Measurements from ENCODE around the gene KCNIP1.

KCNIP1 gene

DNA sequence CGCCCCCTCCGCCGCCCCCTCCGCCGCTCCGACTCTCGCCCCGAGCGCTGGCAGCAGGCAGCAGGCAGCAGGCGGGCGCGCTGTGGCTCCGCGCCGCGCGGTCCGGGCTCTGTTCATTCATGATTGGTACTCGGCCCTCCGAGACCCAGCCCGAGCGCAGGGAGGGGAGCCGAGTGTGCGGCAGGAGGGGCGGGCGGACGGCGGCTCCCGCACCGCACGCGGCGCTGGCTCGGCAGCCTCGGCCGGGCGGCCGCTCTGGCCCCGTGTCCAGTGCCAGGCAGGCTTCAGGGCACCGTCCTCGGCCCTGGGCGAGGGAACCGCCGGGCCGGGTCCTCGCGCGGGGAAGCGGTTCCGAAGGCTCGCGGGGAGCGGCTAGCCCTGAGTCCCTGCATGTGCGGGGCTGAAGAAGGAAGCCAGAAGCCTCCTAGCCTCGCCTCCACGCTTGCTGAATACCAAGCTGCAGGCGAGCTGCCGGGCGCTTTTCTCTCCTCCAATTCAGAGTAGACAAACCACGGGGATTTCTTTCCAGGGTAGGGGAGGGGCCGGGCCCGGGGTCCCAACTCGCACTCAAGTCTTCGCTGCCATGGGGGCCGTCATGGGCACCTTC is at the start of gene KCNIP1:
TSS of gene KCNIP1 (plus strand) at position 31 of the 607 bp plus-strand sequence.
- no peak for DNase-seq (ENCODE audit: low read depth)

DNA sequence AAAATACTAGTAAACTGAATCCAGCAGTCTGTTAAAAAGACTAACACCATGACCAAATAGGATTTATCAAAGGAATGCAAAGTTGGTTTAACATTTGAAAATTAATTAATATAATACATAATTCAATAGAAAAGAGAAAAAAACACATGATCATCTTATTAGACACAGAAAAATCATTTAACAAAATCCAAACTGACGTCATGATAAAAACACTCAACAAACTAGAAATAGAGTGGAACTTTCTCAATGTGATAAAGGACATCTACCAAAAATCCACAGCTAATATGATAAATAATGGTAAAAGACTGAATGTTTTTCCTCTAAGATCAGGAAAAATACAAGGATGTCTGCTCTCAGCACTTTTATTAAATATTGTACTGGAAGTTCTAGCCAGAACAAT is 40.4 kb upstream of the KCNIP1 start:
- DNase-seq (ENCODE audit: low read depth) = no peak

DNA sequence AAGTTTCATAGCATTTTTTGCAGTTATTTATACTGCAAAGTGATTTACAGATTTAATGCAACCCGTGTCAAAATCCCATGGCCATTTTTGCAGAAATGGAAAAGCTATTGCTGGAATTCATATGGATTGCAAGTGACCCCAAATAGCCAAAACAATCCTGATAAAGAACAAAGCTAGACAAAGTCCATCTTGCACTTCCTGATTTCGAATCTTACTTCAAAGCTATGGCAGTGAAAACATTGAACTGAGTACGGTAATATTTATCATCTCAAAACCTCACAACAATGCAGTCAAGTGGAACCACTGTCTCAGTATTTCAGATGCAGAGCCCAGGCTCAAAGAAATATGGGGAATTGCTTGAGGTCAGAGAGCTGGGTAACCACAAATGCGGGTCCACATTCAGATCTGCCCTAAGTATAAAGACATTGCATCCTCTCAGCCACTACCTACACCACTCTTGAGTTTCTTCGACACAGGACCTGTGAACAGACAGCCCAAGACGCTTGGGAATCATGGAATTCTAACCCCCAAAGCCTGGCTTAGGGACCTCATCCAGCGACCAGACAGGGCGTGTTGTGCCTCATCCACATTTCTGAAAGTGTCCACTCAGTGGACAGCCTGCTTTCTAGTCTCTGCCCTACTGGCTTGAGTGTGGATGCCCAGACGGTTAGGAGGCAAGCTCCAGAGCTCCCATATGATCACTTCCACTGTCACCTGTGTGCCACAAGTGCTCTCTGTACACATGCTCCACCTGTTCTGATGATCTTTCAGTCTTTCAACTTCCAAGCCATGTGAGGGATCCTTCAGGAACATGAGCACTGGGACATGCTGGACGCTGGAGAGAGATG is 39.3 kb upstream of the KCNIP1 start:
- no peak for DNase-seq (ENCODE audit: low read depth)

DNA sequence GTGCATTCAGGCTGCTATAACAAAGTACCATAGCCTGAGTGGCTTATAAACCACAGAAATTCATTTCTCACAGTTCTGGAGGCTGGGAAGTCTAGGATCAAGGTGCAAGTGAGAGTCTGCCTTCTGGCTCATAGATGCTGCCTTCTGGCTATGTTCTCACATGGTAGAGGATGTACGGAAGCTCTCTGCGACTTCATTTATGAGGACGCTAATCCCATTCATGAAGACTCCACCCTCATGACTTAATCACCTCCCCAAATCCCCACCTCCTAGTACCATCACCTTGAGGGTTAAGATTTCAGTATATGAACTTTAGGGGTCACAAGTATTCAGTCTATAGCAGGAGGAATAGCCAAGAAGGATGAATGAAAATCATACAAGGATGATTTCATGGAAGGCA is 37.3 kb upstream of the KCNIP1 start:
- no peak for DNase-seq (ENCODE audit: low read depth)

DNA sequence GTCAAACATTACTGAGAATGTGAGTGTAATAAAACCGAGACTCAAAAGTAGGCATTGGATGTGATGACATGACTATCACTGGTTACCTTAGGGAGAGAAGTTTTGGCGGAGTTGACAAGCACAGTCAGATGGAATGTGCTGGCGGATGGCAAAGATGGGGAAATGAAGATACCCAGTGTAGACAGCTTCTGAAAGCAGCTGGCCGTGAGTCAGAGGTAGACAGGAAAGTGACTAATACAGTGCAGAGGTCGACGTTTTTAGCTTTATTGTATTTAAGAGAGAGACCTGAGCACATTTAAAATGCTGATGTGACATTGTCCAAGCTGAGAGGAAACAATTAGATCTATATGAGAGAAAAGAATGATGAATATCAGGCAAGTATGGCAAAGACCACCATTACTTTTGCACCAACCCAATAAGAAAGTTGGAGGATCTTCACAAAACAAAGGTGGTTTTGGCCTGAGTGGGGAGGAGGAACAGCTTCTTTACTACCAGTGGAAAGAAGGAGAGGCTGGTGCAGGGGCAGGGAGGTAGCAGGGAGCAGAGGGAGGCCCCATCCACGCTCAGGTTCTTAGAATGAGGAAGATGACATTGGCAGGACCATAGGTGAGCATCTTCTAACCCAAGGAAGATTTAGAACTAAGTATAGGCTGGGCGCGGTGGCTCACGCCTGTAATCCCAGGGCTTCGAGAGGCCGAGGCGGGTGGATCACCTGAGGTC is 36.7 kb upstream of the KCNIP1 start:
- DNase-seq (ENCODE audit: low read depth) = no peak

DNA sequence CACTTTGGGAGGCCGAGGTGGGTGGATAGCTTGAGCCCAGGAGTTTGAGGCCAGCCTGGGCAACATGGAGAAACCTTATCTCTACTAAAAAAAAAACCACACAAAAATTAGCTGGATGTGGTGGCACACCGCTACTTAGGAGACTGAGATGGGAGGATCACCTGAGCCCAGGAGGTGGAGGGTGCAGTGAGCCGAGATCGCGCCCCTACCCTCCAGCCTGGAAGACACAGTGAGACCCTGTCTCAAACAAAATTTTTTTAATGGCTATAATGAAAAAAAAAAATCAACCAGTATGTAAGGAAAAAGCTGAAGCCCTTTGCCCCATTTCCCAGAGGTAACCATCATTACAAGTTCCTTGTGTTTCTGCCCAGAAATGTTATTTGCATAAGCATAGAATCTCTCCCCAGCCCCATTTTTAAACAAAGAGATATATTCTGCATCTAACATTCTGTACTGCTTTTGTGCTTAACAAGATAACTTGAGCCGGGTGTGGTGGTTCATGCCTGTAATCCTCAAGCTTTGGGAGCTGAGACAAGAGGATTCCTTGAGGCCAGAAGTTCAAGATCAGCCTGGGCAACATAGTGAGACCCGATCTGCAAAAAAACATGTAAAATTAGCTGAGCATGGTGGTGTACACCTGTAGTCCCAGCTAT is 35.1 kb upstream of the KCNIP1 start:
- DNase-seq (ENCODE audit: low read depth) = no peak

DNA sequence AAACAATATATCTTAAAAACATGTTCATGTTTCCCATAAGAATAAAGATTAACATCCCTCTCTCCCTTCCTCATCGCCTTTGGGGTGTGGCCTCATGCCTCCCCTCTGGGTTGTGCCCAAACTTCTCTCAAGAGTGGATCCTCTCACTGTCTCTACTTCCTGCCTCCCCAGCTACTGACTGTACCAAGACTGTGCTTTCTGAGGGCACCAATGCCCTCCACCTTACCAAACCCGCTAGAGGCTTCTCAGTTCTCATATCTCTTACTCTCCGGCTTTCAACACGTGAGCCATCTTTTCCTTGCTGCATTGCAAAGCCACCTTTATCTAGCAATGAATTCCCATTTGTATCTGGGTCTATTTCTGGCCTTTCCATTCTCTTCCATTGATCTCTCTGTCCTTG is 34.4 kb upstream of the KCNIP1 start:
- no peak for DNase-seq (ENCODE audit: low read depth)

DNA sequence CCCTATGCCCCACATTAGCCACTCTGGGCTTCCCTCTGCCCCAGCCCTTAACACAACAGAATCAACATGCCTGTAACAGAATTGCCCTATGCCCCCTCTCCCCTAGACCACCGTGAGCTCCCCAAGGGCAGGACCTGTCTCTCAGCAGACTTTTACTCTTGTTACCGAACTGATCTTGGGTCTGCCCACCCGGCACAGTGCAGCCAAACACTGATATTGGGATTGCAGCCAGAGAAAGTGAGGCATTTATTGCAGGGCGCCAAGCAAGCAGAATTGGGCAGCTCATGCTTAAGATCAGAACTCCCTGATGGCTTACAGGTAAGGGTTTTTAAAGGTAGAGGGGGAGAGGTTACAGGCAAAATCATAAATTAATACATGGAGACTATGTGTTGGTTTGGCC is 33.5 kb upstream of the KCNIP1 start:
- no peak for DNase-seq (ENCODE audit: low read depth)

DNA sequence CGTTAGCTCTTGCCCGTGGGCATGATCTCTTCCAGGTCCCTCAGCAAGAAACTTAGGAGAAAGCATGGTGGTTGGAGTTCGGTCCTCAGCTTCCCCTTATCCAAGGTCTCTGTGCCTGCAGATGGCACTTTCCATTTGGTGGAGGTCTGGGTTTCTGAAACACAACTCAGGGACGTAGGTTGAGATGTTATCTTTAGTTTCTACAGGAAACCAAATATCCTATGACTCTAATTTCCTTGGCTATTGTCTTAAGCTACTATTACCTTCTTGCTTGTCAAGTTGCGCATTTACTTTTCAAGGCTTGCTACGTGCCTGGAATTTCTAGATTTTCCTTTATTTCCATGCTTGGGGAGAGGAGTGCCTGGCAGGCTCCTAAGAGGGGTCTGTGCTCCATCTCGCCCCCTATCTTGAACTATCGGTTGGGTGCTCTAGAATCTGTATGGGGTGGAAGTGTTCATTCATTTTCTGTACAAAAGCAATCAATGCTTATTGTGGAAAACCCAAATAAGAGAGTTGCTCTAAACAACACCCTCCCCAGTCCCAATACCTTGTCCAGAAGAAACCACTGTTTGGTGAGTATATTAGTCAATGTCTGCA is 32.9 kb upstream of the KCNIP1 start:
- DNase-seq (ENCODE audit: low read depth) = no peak

DNA sequence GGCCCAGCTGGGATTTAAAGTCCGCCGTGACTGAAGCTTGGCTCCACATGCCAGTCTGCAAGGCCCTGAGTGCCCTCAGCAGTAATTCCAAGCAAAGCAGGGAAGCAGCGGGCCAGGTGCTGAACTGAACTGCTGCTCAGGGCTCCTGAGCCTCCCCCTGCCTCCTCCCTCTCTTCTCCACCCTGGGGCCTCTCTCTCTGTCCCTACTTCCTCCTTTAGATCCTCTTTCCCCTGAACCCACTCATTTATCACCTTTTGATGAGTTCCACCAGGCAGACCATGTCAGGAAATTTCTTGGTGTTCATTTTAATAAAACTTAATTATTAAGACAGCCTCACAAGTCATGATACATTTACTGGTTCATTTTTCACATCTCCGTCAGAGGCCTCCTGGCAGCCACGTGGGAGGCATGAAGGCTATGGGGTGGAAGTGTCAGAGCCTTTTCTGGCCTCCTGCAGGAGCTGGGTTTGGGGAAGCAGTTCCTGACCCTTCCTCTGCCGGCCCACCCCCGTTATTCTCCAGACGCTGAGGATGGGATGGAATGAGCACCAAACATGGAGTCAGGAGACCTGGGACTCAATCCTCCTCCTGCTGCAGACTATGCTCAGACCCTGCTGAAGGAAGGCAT is 32.2 kb upstream of the KCNIP1 start:
- DNase-seq (ENCODE audit: low read depth) = no peak

DNA sequence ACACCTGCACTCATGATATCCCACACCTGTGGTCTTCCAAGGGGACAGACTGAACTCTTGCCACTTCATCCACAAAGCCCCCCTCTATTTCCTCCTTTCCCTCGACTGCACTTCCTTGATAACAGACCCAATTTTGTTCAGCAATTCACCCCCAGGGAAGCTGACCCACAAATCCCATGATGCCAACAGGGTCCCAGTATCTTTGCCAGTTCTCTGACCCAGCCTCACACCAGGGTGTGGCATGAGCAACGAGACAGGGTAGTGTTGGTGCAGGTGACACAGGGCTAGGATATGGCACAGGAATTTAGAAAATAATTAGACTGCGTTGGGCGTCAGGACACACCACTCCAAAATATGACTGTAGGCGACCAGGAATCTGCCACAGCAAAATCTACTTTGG is 30.2 kb upstream of the KCNIP1 start:
- no peak for DNase-seq (ENCODE audit: low read depth)

DNA sequence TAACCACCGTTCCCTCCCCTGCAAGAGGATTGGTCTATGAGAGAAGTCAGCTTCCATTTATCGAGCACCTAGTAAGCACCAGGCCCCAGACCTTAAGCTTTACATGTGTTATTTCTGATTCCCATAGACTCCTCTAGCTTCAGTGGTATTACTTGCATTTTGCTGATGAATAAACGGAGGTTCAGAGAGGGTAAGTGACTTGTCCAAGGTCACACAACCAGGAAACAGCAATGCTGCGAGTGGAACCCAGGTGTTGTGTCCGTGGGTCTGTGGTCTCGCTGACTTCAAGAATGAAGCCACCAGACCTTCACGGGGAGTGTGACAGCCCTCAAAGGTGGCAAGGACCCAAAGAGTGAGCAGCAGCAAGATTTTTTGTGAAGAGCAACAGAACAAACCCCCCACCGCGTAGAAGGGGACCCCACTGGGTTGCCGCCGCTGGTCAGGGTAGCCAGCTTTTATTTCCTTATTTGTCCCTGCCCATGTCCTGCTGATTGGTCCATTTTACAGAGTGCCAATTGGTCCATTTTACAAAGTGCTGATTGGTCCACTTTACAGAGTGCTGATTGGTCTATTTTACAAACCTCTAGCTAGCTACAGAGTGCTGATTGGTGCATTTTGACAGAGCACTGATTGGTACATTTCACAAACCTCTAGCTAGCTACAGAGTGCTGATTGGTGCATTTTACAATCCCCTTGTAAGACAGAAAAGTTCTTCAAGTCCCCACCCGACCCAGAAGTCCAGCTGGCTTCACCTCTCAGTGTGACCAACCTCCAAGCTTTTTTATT is 29.1 kb upstream of the KCNIP1 start:
- no peak for DNase-seq (ENCODE audit: low read depth)

DNA sequence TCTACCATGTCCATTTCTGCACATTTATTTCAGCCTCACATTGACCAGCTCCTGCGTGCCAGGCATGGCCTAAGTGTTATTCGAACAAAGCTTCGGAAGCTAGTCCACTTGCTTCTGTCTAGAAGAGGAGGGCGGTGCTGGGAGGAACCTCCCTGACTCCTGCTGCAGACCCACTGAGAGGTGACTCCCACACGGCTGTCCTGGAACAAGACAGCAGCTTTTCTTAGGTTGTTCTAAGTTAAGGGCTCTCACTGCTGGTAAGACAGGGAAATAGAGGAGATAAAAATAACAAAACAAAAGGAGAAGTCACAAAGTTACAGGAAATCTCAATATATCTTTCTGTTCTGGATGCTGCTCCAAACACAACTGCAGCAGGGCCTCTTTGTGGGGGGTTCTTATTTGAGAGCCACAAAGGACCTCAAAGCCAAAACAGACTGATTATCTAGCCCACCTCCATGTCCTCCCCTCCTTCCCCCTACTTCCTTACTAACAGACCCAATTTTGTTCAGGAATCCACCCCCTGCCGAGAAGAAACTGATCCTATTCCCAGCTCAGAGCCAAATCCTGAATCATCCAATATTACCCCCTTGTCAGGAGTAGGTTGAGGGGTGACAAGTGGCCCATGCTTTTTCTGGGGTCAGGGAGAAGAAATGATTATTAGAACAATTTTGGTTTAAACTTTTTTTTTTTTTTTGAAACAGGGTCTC is 28.4 kb upstream of the KCNIP1 start:
- no peak for DNase-seq (ENCODE audit: low read depth)

DNA sequence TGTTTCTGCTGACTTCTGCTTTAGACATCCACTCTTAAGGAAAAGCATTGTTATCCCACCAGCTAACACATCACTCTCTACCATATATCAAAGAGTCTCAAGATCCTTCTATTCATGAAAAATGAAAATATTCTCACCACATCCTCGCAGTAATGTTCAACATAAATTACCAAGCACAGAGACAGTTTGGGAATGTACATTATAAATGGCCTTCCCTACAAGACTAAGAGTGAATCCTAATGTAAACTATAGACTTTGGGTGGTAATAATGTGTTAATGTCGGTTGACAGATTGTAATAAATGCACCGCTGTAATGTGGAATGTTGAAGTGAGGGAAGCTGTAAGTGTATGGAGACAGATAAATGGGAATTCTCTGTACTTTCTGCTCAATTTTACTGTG is 27.1 kb upstream of the KCNIP1 start:
- no peak for DNase-seq (ENCODE audit: low read depth)

DNA sequence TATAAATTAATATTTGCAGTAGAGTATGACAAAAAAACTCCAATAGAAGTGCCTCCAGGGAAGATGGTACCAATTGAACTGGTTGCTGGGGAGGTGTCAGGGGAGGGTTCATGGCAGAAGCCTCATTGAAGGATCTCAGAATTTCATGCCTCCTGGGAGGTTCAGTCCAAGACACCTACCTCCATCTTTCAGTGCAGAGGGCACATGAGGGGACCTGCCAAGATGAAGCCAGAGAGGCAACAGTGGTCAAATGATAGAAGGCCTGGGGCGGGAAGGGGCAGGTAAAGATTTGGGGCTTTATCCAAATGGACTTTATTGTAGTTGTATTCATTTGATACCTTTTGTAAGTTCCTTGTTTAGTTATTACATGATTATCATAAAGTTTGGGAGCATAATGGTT is 25.9 kb upstream of the KCNIP1 start:
- no peak for DNase-seq (ENCODE audit: low read depth)

DNA sequence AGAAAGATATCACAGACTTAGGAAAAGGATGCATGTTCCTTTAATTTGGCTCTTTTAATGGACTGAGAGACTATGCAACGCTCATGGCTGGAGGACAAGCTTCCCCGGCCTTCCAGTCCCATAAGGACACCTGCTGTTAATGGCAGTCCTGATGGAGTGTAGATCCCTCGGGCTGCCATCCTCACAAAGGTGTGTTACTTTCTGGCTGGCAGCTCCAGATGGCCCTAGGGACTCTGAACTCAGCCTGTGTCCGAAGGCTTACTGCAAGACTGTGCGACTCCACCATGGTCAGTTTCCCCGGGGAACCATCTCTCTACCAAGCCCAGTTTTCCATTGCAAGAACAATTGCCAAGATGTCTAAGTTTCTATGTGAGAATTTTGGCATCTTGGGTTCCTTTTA is 25.5 kb upstream of the KCNIP1 start:
- no peak for DNase-seq (ENCODE audit: low read depth)

DNA sequence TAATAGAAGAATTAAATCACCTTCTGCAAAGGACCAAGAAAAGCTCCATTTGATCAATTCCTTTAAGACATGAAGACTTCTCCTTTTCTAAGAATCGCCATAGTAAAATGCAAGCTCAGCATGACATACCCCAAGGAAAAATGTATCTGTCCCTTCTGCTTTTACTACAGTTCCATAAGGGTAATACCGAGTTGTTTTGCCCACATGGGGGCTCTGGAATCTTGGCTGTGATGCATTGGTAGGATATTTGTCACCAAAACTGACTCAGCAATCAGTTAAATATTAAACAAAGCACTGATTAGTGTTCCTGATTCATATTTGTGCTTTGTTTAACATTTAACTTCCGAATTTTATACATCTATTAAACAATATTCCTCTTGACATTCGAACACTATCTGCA is 24.3 kb upstream of the KCNIP1 start:
- DNase-seq (ENCODE audit: low read depth) = no peak

DNA sequence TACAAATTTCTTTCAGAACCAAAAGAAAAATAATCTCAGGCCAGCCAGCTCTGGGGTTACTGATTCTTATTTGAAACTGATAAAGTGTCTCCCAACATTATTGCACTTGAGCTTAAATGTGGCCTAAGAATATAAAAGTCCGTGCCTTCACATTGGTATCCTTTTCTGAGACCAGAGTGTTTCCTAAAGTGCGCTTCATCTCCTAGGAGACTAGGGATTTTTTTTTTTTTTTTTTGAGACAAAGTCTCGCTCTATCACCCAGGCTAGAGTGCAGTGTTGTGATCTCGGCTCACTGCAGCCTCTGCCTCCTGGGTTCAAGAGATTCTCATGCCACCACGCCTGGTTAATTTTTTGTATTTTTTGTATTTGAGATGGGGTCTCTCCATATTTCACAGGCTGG is 23.6 kb upstream of the KCNIP1 start:
- no peak for DNase-seq (ENCODE audit: low read depth)

DNA sequence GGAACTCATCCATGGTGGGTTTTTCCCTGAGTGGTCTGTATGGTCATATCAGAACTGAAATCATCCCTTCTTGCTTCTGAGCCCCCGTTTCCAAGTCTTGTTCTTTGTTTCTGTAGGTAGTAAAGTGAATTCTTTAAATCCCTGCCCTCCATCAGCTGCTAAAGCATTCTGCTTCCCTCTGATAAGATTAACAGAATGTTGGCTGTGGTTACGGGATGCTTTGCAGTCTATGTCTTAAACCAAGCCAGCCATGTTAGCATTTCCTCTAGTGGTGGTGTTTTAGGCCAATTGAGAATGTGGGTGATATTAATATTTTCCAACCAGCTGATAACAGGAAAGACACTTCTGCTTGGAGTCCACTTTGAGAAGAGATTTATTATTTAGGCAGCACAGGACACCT is 22.0 kb upstream of the KCNIP1 start:
- no peak for DNase-seq (ENCODE audit: low read depth)

DNA sequence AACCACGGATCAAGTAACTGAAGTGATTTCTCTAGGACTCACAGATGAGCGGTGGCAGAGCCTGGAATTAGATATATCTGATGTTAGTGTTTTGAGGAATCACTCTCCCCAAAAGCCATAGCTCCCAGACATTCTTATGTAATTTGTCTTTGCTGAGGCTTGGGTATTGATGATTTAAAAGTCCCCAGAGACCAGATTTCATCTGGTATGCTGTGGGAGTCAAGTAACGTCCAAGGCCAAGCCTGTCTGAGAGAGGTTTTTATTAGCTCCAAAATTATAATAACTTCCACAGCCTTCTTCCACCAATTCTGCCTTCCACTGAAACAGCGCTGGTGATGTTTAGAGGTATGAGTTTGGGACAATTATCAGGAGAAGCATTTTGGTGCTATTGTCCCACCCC is 21.3 kb upstream of the KCNIP1 start:
- DNase-seq (ENCODE audit: low read depth) = no peak
